ENCODE results near the gene CPSF7. TPM values are rescaled to one million over a fixed set of nuclear protein-coding genes. Genes with fewer than 3 reads are reported as not detected.
A peak's percentile ranks its signal among the peaks of the same experiment; 100 is the strongest.

CPSF7 gene, protein sequence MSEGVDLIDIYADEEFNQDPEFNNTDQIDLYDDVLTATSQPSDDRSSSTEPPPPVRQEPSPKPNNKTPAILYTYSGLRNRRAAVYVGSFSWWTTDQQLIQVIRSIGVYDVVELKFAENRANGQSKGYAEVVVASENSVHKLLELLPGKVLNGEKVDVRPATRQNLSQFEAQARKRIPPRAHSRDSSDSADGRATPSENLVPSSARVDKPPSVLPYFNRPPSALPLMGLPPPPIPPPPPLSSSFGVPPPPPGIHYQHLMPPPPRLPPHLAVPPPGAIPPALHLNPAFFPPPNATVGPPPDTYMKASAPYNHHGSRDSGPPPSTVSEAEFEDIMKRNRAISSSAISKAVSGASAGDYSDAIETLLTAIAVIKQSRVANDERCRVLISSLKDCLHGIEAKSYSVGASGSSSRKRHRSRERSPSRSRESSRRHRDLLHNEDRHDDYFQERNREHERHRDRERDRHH
- total RNA-seq (2012; rRNA removed): 23.1 and 24.0 TPM in 2 replicates

GRCh38 chr11:61429691-61430582, at the start of gene CPSF7, which contains the start of gene SDHAF2:
Gene CPSF7, minus strand, starts transcription at chr11:61429975. Its CDS starts 740 bp downstream, at chr11:61429235.
Gene SDHAF2, plus strand, starts transcription at chr11:61430124. Its CDS starts 23 bp downstream, at chr11:61430147.
- Histone ChIP-seq H3K27me3 (ENCODE audit: control insufficient read depth, insufficient read depth, low read length) (no peaks in the 10 kb centered on the region), H3K4me2 (ENCODE audit: low read length) (peak within 1 kb of the TSS; percentile 92), H3K4me1 (ENCODE audit: control insufficient read depth, insufficient read depth, low read length) (peaks cover 10% of the 10 kb centered on the region), H3K36me3 (ENCODE audit: insufficient read depth, low read length) (peaks cover 42% of the 10 kb centered on the region), H3K9me3 (replicated peaks; ENCODE audit: low read length) (no peaks in the 10 kb centered on the region), H3K4me3 (ENCODE audit: low read length) (peak within 1 kb of the TSS; percentile 99), H3K9ac (ENCODE audit: low read depth, low read length) (peak within 1 kb of the TSS; percentile 99)

DNA sequence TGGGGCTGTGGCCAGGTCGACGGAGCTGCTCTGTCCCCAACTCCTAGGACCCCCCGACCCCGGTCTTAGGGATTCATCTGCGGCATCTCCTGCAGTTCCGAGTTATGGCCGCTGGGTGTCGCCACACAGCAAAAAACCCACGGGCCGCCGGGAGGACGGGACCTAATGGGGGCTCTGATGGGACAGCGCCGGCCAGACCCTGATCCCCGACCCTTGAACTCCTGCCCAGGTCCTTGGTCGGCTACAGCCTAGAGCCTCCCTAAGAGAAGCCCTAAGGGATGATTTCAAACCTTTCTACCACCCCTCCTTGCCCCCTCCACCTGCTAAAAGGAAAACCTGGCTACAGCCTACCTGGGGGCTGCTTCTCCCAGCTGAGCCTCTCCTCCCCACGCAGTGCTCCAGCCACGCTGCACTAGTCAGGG, 48.0 kb upstream of the CPSF7 start:
- Histone ChIP-seq H3K36me3 (ENCODE audit: insufficient read depth, low read length) (no peaks in the 10 kb centered on the region), H3K9ac (ENCODE audit: low read depth, low read length) (no peak overlapping the region), H3K4me1 (ENCODE audit: control insufficient read depth, insufficient read depth, low read length) (peaks cover under 1% of the 10 kb centered on the region), H3K4me3 (ENCODE audit: low read length) (no peak overlapping the region), H3K9me3 (replicated peaks; ENCODE audit: low read length) (no peaks in the 10 kb centered on the region), H3K27me3 (ENCODE audit: control insufficient read depth, insufficient read depth, low read length) (peaks cover 23% of the 10 kb centered on the region), H3K4me2 (ENCODE audit: low read length) (no peak overlapping the region)

DNA sequence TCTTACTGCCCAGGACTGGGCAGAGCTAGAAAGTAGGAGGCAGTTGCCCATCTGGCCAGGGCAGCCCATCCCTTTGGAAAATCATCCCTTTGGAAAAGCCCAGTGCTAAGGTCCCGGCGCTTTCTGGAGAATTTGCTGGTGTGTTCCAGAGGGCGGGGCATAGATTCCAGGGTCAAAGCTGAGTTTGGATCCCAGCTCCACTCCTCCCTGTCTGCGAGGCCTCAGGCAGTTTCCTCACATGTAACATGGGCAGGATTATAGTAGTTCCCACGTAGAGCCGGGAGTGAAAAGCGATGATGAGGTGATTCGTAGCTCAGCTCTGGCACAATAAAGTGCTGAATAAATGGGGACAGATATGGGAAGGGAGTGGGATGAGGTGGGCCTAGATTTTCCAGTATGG, 47.4 kb upstream of the CPSF7 start:
- no peaks in the 10 kb centered on the region for H3K9me3 ChIP-seq (replicated peaks; ENCODE audit: low read length)
- peaks cover 6% of the 10 kb centered on the region for H3K4me1 ChIP-seq (ENCODE audit: control insufficient read depth, insufficient read depth, low read length)
- no peaks in the 10 kb centered on the region for H3K36me3 ChIP-seq (ENCODE audit: insufficient read depth, low read length)
- H3K4me3 ChIP-seq (ENCODE audit: low read length): no peak overlapping the region
- H3K4me2 ChIP-seq (ENCODE audit: low read length): no peak overlapping the region
- H3K27me3 ChIP-seq (ENCODE audit: control insufficient read depth, insufficient read depth, low read length): peaks cover 22% of the 10 kb centered on the region
- no peak overlapping the region for H3K9ac ChIP-seq (ENCODE audit: low read depth, low read length)

DNA sequence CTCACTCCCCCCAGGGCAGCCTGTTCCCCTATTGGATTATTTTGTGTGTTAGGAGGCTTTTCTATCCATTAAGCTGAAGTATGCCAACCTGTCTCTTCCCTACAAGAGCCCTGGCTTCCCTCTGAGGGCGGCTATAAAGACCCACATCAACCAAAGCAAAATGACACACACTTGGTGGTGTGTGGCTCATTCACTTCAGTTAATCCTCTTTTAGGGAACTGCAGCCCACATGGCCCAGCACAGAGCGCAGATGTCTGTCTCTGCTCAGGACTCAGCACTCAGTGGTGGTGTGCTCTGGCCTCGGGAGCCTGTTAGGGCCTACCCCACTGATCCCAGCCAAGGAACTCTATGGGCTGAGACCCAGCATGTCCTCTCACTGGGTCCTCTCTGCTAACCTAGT, 46.6 kb upstream of the CPSF7 start:
- peaks cover 9% of the 10 kb centered on the region for H3K4me1 ChIP-seq (ENCODE audit: control insufficient read depth, insufficient read depth, low read length)
- no peaks in the 10 kb centered on the region for H3K9me3 ChIP-seq (replicated peaks; ENCODE audit: low read length)
- H3K27me3 ChIP-seq (ENCODE audit: control insufficient read depth, insufficient read depth, low read length): peaks cover 15% of the 10 kb centered on the region
- no peak overlapping the region for H3K9ac ChIP-seq (ENCODE audit: low read depth, low read length)
- no peak overlapping the region for H3K4me2 ChIP-seq (ENCODE audit: low read length)
- no peaks in the 10 kb centered on the region for H3K36me3 ChIP-seq (ENCODE audit: insufficient read depth, low read length)
- H3K4me3 ChIP-seq (ENCODE audit: low read length): no peak overlapping the region

- Histone ChIP-seq H3K9me3 (replicated peaks; ENCODE audit: low read length) (no peaks in the 10 kb centered on the region), H3K4me1 (ENCODE audit: control insufficient read depth, insufficient read depth, low read length) (peaks cover 9% of the 10 kb centered on the region), H3K4me3 (ENCODE audit: low read length) (no peak overlapping the region), H3K36me3 (ENCODE audit: insufficient read depth, low read length) (peaks cover 3% of the 10 kb centered on the region), H3K27me3 (ENCODE audit: control insufficient read depth, insufficient read depth, low read length) (peaks cover 5% of the 10 kb centered on the region), H3K4me2 (ENCODE audit: low read length) (no peak overlapping the region), H3K9ac (ENCODE audit: low read depth, low read length) (no peak overlapping the region)
These were observed 45.7 kb upstream of the CPSF7 start for GRCh38 chr11:61475433-61475832.

GRCh38 chr11:61474013-61474643, 44.4 kb upstream of the CPSF7 start:
- Histone ChIP-seq H3K4me3 (ENCODE audit: low read length) (no peak overlapping the region), H3K27me3 (ENCODE audit: control insufficient read depth, insufficient read depth, low read length) (peaks cover 4% of the 10 kb centered on the region), H3K9me3 (replicated peaks; ENCODE audit: low read length) (no peaks in the 10 kb centered on the region), H3K9ac (ENCODE audit: low read depth, low read length) (no peak overlapping the region), H3K36me3 (ENCODE audit: insufficient read depth, low read length) (peaks cover 3% of the 10 kb centered on the region), H3K4me2 (ENCODE audit: low read length) (no peak overlapping the region), H3K4me1 (ENCODE audit: control insufficient read depth, insufficient read depth, low read length) (peaks cover 9% of the 10 kb centered on the region)

GRCh38 chr11:61473370-61474012, 43.7 kb upstream of the CPSF7 start:
- H3K27me3 ChIP-seq (ENCODE audit: control insufficient read depth, insufficient read depth, low read length): peaks cover 2% of the 10 kb centered on the region
- peaks cover 3% of the 10 kb centered on the region for H3K36me3 ChIP-seq (ENCODE audit: insufficient read depth, low read length)

DNA sequence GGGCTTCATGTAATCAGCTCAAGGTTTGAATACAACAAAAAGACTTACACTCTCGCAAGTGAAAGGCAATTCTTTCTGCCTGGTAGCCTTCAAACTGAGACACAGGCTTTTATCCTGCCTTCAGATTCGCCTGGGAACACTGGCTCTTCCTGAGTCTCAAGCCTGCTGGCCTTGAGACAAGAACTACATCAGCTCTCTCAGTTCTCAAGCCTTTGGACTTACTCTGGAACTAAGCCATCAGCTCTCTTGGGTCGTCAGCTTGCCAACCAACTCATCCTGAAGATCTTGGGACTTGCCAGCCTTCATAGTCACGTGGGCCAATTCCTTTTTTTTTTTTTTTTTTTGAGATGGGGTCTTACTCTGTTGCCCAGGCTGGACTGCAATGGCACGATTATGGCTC, 43.1 kb upstream of the CPSF7 start:
- Histone ChIP-seq H3K4me3 (ENCODE audit: low read length) (no peak overlapping the region), H3K4me2 (ENCODE audit: low read length) (no peak overlapping the region), H3K9ac (ENCODE audit: low read depth, low read length) (no peak overlapping the region)

More at GRCh38 chr11:61473370-61474012, 43.7 kb upstream of the CPSF7 start:
- no peak overlapping the region for H3K9ac ChIP-seq (ENCODE audit: low read depth, low read length)
- no peak overlapping the region for H3K4me3 ChIP-seq (ENCODE audit: low read length)
- peaks cover 9% of the 10 kb centered on the region for H3K4me1 ChIP-seq (ENCODE audit: control insufficient read depth, insufficient read depth, low read length)
- H3K4me2 ChIP-seq (ENCODE audit: low read length): no peak overlapping the region
- H3K9me3 ChIP-seq (replicated peaks; ENCODE audit: low read length): no peaks in the 10 kb centered on the region

DNA sequence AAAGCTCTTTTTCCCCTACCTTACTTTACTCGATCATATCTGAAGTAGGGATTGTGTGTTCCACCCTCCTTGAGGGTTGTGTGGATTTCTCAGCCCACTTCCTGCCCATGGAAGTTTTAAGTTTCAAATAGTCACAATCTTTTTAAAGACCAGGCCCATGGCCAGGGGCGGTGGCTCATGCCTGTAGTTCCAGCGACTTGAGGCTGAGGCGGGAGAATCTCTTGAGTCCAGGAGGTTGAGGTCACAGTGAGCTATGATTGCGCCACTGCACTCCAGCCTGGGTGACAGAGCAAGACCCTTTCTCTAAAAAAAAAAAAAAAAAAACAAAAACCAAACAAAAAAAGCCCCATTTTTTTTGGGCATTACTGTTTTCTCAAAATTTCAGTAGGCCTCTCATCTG, 42.5 kb upstream of the CPSF7 start:
- Histone ChIP-seq H3K4me2 (ENCODE audit: low read length) (no peak overlapping the region), H3K9ac (ENCODE audit: low read depth, low read length) (no peak overlapping the region), H3K9me3 (replicated peaks; ENCODE audit: low read length) (no peaks in the 10 kb centered on the region), H3K36me3 (ENCODE audit: insufficient read depth, low read length) (peaks cover 3% of the 10 kb centered on the region), H3K27me3 (ENCODE audit: control insufficient read depth, insufficient read depth, low read length) (no peaks in the 10 kb centered on the region), H3K4me1 (ENCODE audit: control insufficient read depth, insufficient read depth, low read length) (peaks cover 9% of the 10 kb centered on the region), H3K4me3 (ENCODE audit: low read length) (no peak overlapping the region)

More for the DNA sequence above, 43.1 kb upstream of the CPSF7 start:
- Histone ChIP-seq H3K9me3 (replicated peaks; ENCODE audit: low read length) (no peaks in the 10 kb centered on the region), H3K36me3 (ENCODE audit: insufficient read depth, low read length) (peaks cover 3% of the 10 kb centered on the region), H3K4me1 (ENCODE audit: control insufficient read depth, insufficient read depth, low read length) (peaks cover 9% of the 10 kb centered on the region), H3K27me3 (ENCODE audit: control insufficient read depth, insufficient read depth, low read length) (no peaks in the 10 kb centered on the region)

GRCh38 chr11:61468002-61468401, 38.2 kb upstream of the CPSF7 start:
- H3K27me3 ChIP-seq (ENCODE audit: control insufficient read depth, insufficient read depth, low read length): no peaks in the 10 kb centered on the region
- no peaks in the 10 kb centered on the region for H3K9me3 ChIP-seq (replicated peaks; ENCODE audit: low read length)
- no peak overlapping the region for H3K9ac ChIP-seq (ENCODE audit: low read depth, low read length)
- H3K36me3 ChIP-seq (ENCODE audit: insufficient read depth, low read length): peaks cover 3% of the 10 kb centered on the region
- H3K4me2 ChIP-seq (ENCODE audit: low read length): no peak overlapping the region
- H3K4me1 ChIP-seq (ENCODE audit: control insufficient read depth, insufficient read depth, low read length): peaks cover 9% of the 10 kb centered on the region
- H3K4me3 ChIP-seq (ENCODE audit: low read length): no peak overlapping the region
